HEK293T (cell line): Measurements from ENCODE around the gene HMGA1.

Experiments
- BHLHE40 ChIP-seq: fragments of 450-650 bp; IDR thresholded peaks from 2 replicates; pipeline ENCODE4 v1.6.1; 2016; ENCODE audit warnings: mild to moderate bottlenecking, moderate library complexity, borderline replicate concordance
- ELF4 ChIP-seq: fragments of 450-650 bp; IDR thresholded peaks from 2 replicates; pipeline ENCODE4 v1.6.1; 2017; ENCODE audit warnings: antibody characterized with exemption
- HDGF ChIP-seq: fragments of 450-650 bp; IDR thresholded peaks from 2 replicates; pipeline ENCODE4 v1.6.1; 2017; ENCODE audit warnings: antibody characterized with exemption, borderline replicate concordance
- NFRKB ChIP-seq: fragments of 450-650 bp; IDR thresholded peaks from 2 replicates; pipeline ENCODE4 v1.6.1; 2016; ENCODE audit warnings: mild to moderate bottlenecking, moderate library complexity
- SP1 ChIP-seq: fragments of 450-650 bp; IDR thresholded peaks from 2 replicates; pipeline ENCODE4 v1.6.1; 2017
- SUZ12 ChIP-seq: fragments of 450-650 bp; IDR thresholded peaks from 2 replicates; pipeline ENCODE4 v1.6.1; 2016; ENCODE audit warnings: mild to moderate bottlenecking
- TARDBP ChIP-seq: fragments of 450-650 bp; IDR thresholded peaks from 2 replicates; pipeline ENCODE4 v1.6.1; 2016

- no peak for TF ChIP-seq ELF4
- no peak for TF ChIP-seq HDGF
- TF ChIP-seq BHLHE40, result no peak
- TF ChIP-seq TARDBP, result no peak
- TF ChIP-seq SP1, result no peak
- TF ChIP-seq NFRKB, result no peak
- TF ChIP-seq SUZ12, result no peak
Observed at GRCh38 chr6:34189806-34190503, 46.7 kb upstream of the HMGA1 start.
